Daoy (cell line): ENCODE data around the gene ZNF234. TPM values are rescaled to one million over a fixed set of nuclear protein-coding genes. Genes with fewer than 3 reads are reported as not detected.
"Not testable (repeated sequence)": the region's sequence is repeated elsewhere in the genome, so short reads cannot be mapped to it uniquely, and the experiment has no call there.

ENCODE experiments used
- DNase-seq: peaks from one replicate; pipeline ENCODE4 v3.0.0-alpha.2; 2015; ENCODE audit warnings: low read depth
- total RNA-seq: library from RNA; depleted of rRNA; stranded (reverse); fragments of >200 nt; shearing (Covaris generic); gene quantifications from 2 replicates; pipeline ENCODE4 v1.2.3, GENCODE V29; 2014; rRNA removed

The ZNF234 gene
- total RNA-seq, 1 experiment from 2014 or later: 10.3 TPM

GRCh38 chr19:44180968-44181367, 39.6 kb downstream of the ZNF234 start:
- no peak for DNase-seq

- DNase-seq: no peak
Observed at GRCh38 chr19:44182145-44182544, 40.8 kb downstream of the ZNF234 start.

GRCh38 chr19:44190020-44190419, 48.7 kb downstream of the ZNF234 start:
- no peak for DNase-seq

- DNase-seq: no peak
Observed at GRCh38 chr19:44192127-44192526, 50.8 kb downstream of the ZNF234 start.

- no peak for DNase-seq
Observed at GRCh38 chr19:44196772-44197171, 55.4 kb downstream of the ZNF234 start.

- no peak for DNase-seq
Observed at GRCh38 chr19:44202470-44202869, 61.1 kb downstream of the ZNF234 start.

- no peak for DNase-seq
Observed at GRCh38 chr19:44202974-44203373, 61.6 kb downstream of the ZNF234 start.

- DNase-seq: not testable (repeated sequence)
Observed at GRCh38 chr19:44203877-44204276, 62.5 kb downstream of the ZNF234 start.

- DNase-seq: no peak
Observed at GRCh38 chr19:44204772-44205171, 63.4 kb downstream of the ZNF234 start.

- DNase-seq: peak; percentile 96
Observed at GRCh38 chr19:44207126-44207803, 65.9 kb downstream of the ZNF234 start.

Other genes starting within 250 kb of the ZNF234 start
- gene ZNF45, start 206.3 kb upstream of the ZNF234 start, total RNA-seq: 11.3 and 12.6 TPM in 2 replicates
- 3.0 and 6.3 TPM in 2 replicates for gene ZNF221, start 190.3 kb upstream of the ZNF234 start, total RNA-seq
- 8.0 and 9.0 TPM in 2 replicates for gene ZNF155, start 157.4 kb upstream of the ZNF234 start, total RNA-seq
- 3.0 and 4.9 TPM in 2 replicates for gene ZNF230, start 138.6 kb upstream of the ZNF234 start, total RNA-seq
- gene ZNF222, start 116.2 kb upstream of the ZNF234 start, total RNA-seq: 4.3 and 5.5 TPM in 2 replicates
- 2.1 and 5.4 TPM in 2 replicates for gene ZNF223, start 89.5 kb upstream of the ZNF234 start, total RNA-seq
- gene ZNF284, start 69.4 kb upstream of the ZNF234 start, total RNA-seq: 1.7 and 2.3 TPM in 2 replicates
- gene ZNF224, start 47.2 kb upstream of the ZNF234 start, total RNA-seq: 10.9 and 11.2 TPM in 2 replicates
- 4.1 and 4.9 TPM in 2 replicates for gene ZNF225, start 28.2 kb upstream of the ZNF234 start, total RNA-seq
- gene ZNF226, start 23.5 kb downstream of the ZNF234 start, total RNA-seq: 8.1 and 12.8 TPM in 2 replicates
- 16.1 and 18.7 TPM in 2 replicates for gene ZNF227, start 71.0 kb downstream of the ZNF234 start, total RNA-seq
- 0.12 and 0.29 TPM in 2 replicates for gene ZNF233, start 118.3 kb downstream of the ZNF234 start, total RNA-seq
- gene ZNF235, start 163.5 kb downstream of the ZNF234 start, total RNA-seq: 2.0 and 4.8 TPM in 2 replicates
- gene ZNF112, start 215.1 kb downstream of the ZNF234 start, total RNA-seq: 4.1 and 5.5 TPM in 2 replicates